ENCODE results near the gene TET3. TPM values are rescaled to one million over a fixed set of nuclear protein-coding genes. Genes with fewer than 3 reads are reported as not detected.

The TET3 gene
- total RNA-seq, 1 donor from 2014 or later, result 23.6 TPM

Other genes starting within 250 kb of the TET3 start
- 31.9 and 36.0 TPM in 2 replicates for gene TPRKB, start 247.6 kb upstream of the TET3 start, total RNA-seq
- 35.2 and 40.1 TPM in 2 replicates for gene DUSP11, start 204.8 kb upstream of the TET3 start, total RNA-seq
- gene C2orf78, start 200.7 kb upstream of the TET3 start, total RNA-seq, result not detected in 2 replicates
- gene STAMBP, start 155.9 kb upstream of the TET3 start, total RNA-seq, result 54.3 and 63.4 TPM in 2 replicates
- gene ACTG2, start 91.9 kb upstream of the TET3 start, total RNA-seq, result 0.14 and 0.21 TPM in 2 replicates
- 86.8 and 90.9 TPM in 2 replicates for gene DGUOK, start 58.0 kb upstream of the TET3 start, total RNA-seq
- gene BOLA3, start 163.0 kb downstream of the TET3 start, total RNA-seq, result 91.2 and 92.7 TPM in 2 replicates
- 208 and 215 TPM in 2 replicates for gene MOB1A, start 194.0 kb downstream of the TET3 start, total RNA-seq
- 371 and 381 TPM in 2 replicates for gene MTHFD2, start 213.7 kb downstream of the TET3 start, total RNA-seq

Measured in activated T-helper 2 cell treated with anti-CD3 and anti-CD28 coated beads, Interferon-gamma antibody, Interleukin-2, Interleukin-4, amounts not matched to agents 10 μg/mL and 5 μg/mL and 100 μg/mL, durations not matched to agents 14 hours and 24 hours and 36 hours (primary cell).